HCT116 (cell line): Measurements from ENCODE around the gene COPS8.

Experiments used
- CTCF ChIP-seq, 3 experiments: fragments of 200-600 bp in 1 of 3; sonication (generic) in 1 of 3; IDR thresholded peaks in 2 of 3; conservative IDR thresholded peaks in 1 of 3; 2 replicates each; pipeline ENCODE4 v1.5.1; 2012 to 2017; ENCODE audit warnings: low read depth in 2 of 3, low read length in 2 of 3, antibody characterized with exemption in 1 of 3, borderline replicate concordance in 1 of 3, control low read depth in 1 of 3, mild to moderate bottlenecking in 1 of 3, mixed read lengths in 1 of 3, mixed run types in 1 of 3, moderate library complexity in 1 of 3; ENCODE audit not compliant: insufficient read depth in 1 of 3
- ELF1 ChIP-seq: IDR thresholded peaks from 2 replicates; pipeline ENCODE4 v1.6.1; 2012; ENCODE audit warnings: low read depth, borderline replicate concordance
- EZH2phosphoT487 ChIP-seq: fragments of 200-600 bp; IDR thresholded peaks from 2 replicates; pipeline ENCODE4 v1.6.1; 2018; ENCODE audit warnings: antibody characterized with exemption, borderline replicate concordance

GRCh38 chr2:237137626-237138323 lies 52.1 kb downstream of the COPS8 start:
- TF ChIP-seq EZH2phosphoT487 (no peak), ELF1 (no peak), CTCF (IDR thresholded peaks at IDR 0.05 in 2 of 3, conservative IDR thresholded peaks at IDR 0.05 in 1 of 3; ENCODE audit: borderline replicate concordance in 1 of 3, insufficient read depth in 1 of 3, low read depth in 2 of 3, low read length in 2 of 3) (no peak)
